ENCODE results near the gene GPBP1.

GPBP1 gene

DNA sequence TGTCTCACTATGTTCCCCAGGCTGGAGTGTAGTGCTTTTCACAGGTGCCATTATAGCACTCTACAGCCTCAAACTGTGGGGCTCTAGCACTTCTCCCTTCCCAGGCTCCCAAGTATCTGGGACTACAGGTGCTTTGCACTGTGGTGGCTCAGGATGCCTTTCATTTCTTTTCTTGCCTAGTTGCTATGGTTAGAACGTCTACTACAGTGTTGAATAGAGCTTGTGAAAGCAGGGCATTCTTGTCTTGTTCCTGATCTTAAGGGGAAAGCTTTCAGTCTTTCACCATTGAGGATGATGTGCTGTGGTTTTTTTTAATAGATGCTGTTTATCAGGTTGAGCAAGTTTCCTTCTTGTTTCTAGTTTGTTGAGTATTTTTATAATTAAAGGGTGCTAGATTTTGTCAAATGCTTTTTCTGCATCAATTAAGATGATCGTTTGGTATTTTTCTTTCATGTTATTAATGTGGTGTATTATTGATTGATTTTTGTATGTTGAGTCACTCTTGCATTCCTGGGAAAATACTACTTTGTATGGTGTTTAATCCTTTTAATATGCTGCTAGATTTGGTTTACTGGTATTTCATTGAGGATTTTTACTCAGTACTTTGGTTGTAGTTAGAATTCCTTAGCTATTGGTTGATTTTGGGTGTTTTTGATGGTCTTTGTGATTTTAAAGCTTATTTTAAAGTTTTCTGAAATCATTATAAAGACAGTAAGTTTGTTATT lies 35.6 kb downstream of the GPBP1 start:
- TF ChIP-seq, protein P1, sequence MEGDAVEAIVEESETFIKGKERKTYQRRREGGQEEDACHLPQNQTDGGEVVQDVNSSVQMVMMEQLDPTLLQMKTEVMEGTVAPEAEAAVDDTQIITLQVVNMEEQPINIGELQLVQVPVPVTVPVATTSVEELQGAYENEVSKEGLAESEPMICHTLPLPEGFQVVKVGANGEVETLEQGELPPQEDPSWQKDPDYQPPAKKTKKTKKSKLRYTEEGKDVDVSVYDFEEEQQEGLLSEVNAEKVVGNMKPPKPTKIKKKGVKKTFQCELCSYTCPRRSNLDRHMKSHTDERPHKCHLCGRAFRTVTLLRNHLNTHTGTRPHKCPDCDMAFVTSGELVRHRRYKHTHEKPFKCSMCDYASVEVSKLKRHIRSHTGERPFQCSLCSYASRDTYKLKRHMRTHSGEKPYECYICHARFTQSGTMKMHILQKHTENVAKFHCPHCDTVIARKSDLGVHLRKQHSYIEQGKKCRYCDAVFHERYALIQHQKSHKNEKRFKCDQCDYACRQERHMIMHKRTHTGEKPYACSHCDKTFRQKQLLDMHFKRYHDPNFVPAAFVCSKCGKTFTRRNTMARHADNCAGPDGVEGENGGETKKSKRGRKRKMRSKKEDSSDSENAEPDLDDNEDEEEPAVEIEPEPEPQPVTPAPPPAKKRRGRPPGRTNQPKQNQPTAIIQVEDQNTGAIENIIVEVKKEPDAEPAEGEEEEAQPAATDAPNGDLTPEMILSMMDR (IDR thresholded peaks at IDR 0.05; ENCODE audit: insufficient read depth, low read length, poor library complexity, severe bottlenecking) = no peak
- no peaks in the 10 kb centered on the region for H3K27me3 ChIP-seq (replicated peaks; ENCODE audit: control insufficient read depth, insufficient read depth, low read length)
- no peak for DNase-seq (ENCODE audit: extremely low read depth, insufficient read length)
- peaks cover 2% of the 10 kb centered on the region; the same call in 1 of the 2 replicates for H3K36me3 ChIP-seq (ENCODE audit: control insufficient read depth, insufficient read depth, low read length)
- no peak overlapping the region for H3K4me3 ChIP-seq (replicated peaks; ENCODE audit: low read depth, low read length)

DNA sequence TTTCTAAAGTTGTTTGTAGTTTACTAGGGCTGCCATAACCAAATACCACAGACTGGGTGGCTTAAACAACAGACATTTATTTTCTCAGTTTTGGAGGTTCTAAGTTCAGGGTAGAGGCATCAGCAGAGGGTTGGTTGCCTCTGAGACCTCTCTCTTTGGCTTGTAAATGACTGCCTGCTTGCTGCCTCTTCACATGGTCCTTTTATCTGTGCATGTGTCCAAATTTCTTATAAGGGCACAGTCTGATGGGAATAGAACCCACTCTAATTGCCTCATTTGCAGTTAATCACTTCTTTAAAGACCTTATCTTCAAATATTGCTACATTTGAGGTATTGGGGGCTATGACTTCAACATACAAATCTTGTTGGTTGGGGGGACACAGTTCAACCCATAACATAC lies 36.8 kb downstream of the GPBP1 start:
- H3K27me3 ChIP-seq (replicated peaks; ENCODE audit: control insufficient read depth, insufficient read depth, low read length) = no peaks in the 10 kb centered on the region
- DNase-seq (ENCODE audit: extremely low read depth, insufficient read length) = no peak
- no peak overlapping the region for H3K4me3 ChIP-seq (replicated peaks; ENCODE audit: low read depth, low read length)
- TF ChIP-seq, protein P1 (IDR thresholded peaks at IDR 0.05; ENCODE audit: insufficient read depth, low read length, poor library complexity, severe bottlenecking) = no peak
- peaks cover 2% of the 10 kb centered on the region; the same call in 1 of the 2 replicates for H3K36me3 ChIP-seq (ENCODE audit: control insufficient read depth, insufficient read depth, low read length)

DNA sequence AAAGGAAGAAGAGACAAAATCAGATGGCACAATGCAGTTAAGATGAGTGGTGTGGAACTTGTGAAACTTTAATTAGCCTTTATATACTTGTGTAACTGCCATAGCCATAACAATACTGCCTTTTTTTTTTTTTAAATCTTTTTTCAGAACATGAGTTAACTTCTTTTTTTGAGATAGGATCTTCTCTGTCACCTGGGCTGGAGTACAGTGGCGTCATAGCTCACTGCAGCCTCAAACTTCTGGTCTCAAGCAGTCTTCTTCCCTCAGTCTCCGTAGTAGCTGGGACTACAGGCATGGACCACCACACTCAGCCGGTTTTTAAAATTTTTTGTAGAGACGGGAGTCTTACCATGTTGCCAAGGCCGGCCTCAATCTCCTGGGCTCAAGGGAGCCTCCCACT lies 37.2 kb downstream of the GPBP1 start:
- Histone ChIP-seq H3K4me3 (replicated peaks; ENCODE audit: low read depth, low read length) (no peak overlapping the region), H3K36me3 (ENCODE audit: control insufficient read depth, insufficient read depth, low read length) (peaks cover 2% of the 10 kb centered on the region)

GRCh38 chr5:57215629-57216195 lies 41.9 kb downstream of the GPBP1 start:
- TF ChIP-seq, protein P1 (IDR thresholded peaks at IDR 0.05; ENCODE audit: insufficient read depth, low read length, poor library complexity, severe bottlenecking) = no peak
- Histone ChIP-seq H3K4me3 (replicated peaks; ENCODE audit: low read depth, low read length) (no peak overlapping the region), H3K27me3 (replicated peaks; ENCODE audit: control insufficient read depth, insufficient read depth, low read length) (no peaks in the 10 kb centered on the region), H3K36me3 (ENCODE audit: control insufficient read depth, insufficient read depth, low read length) (no peaks in the 10 kb centered on the region; the same call in 1 of the 2 replicates)
- no peak for DNase-seq (ENCODE audit: extremely low read depth, insufficient read length)

More for the DNA sequence above, 37.2 kb downstream of the GPBP1 start:
- H3K27me3 ChIP-seq (replicated peaks; ENCODE audit: control insufficient read depth, insufficient read depth, low read length) = no peaks in the 10 kb centered on the region
- DNase-seq (ENCODE audit: extremely low read depth, insufficient read length) = no peak
- TF ChIP-seq, protein P1 (IDR thresholded peaks at IDR 0.05; ENCODE audit: insufficient read depth, low read length, poor library complexity, severe bottlenecking) = no peak

- Histone ChIP-seq H3K4me3 (replicated peaks; ENCODE audit: low read depth, low read length) (no peak overlapping the region), H3K27me3 (replicated peaks; ENCODE audit: control insufficient read depth, insufficient read depth, low read length) (no peaks in the 10 kb centered on the region), H3K36me3 (ENCODE audit: control insufficient read depth, insufficient read depth, low read length) (no peaks in the 10 kb centered on the region; the same call in 1 of the 2 replicates)
- no peak for DNase-seq (ENCODE audit: extremely low read depth, insufficient read length)
- TF ChIP-seq, protein P1 (IDR thresholded peaks at IDR 0.05; ENCODE audit: insufficient read depth, low read length, poor library complexity, severe bottlenecking) = no peak
These were observed 42.9 kb downstream of the GPBP1 start for GRCh38 chr5:57216714-57217113.

All from GM06990 (cell line).